Suprapubic skin (tissue), 4 donors: ENCODE measurements around the gene TLNRD1. TPM values are rescaled to one million over a fixed set of nuclear protein-coding genes. Genes with fewer than 3 reads are reported as not detected.

Experiments used
- DNase-seq, 2 donors: peaks; one replicate each; pipeline ENCODE4 v3.0.0-alpha.2; 2019; ENCODE audit warnings: low spot score in 2 of 2
- H3K27ac ChIP-seq: fragments of 200-600 bp; sonication (generic); one replicate; pipeline ENCODE4 v1.5.1; 2019
- H3K27me3 ChIP-seq: fragments of 200-600 bp; sonication (generic); one replicate; pipeline ENCODE4 v1.5.1; 2019
- H3K36me3 ChIP-seq: fragments of 200-600 bp; sonication (generic); one replicate; pipeline ENCODE4 v1.5.1; 2019
- H3K4me1 ChIP-seq: fragments of 200-600 bp; sonication (generic); one replicate; pipeline ENCODE4 v1.5.1; 2019
- H3K4me3 ChIP-seq: fragments of 200-600 bp; sonication (generic); one replicate; pipeline ENCODE4 v1.5.1; 2019; ENCODE audit warnings: mild to moderate bottlenecking
- H3K9me3 ChIP-seq: fragments of 200-600 bp; sonication (generic); one replicate; pipeline ENCODE4 v1.5.1; 2019
- CTCF ChIP-seq, 2 donors: fragments of 200-600 bp in 1 of 2; fragments of 450-650 bp in 1 of 2; sonication (generic) in 1 of 2; IDR thresholded peaks; one replicate each; pipeline ENCODE4 v1.5.1; 2016 to 2019; ENCODE audit warnings: antibody characterized with exemption in 2 of 2, mild to moderate bottlenecking in 1 of 2, moderate library complexity in 1 of 2
- EP300 ChIP-seq: sonication (generic); formaldehyde crosslinking; IDR thresholded peaks from one replicate; pipeline ENCODE4 v1.6.1; 2017; ENCODE audit warnings: antibody characterized with exemption
- POLR2A ChIP-seq, 2 donors: fragments of 450-650 bp; IDR thresholded peaks; one replicate each; pipeline ENCODE4 v1.6.1; 2017; ENCODE audit warnings: antibody characterized with exemption in 2 of 2, mild to moderate bottlenecking in 2 of 2, moderate library complexity in 2 of 2
- POLR2AphosphoS5 ChIP-seq, 3 donors: sonication (generic); formaldehyde crosslinking; IDR thresholded peaks; one replicate each; pipeline ENCODE4 v1.6.1; 2017; ENCODE audit warnings: antibody characterized with exemption in 3 of 3
- WGBS: methylation state at CpG from one replicate; pipeline ENCODE4 v1.1.5; 2018; 5-methylcytosine and 5-hydroxymethylcytosine counted together
- total RNA-seq, 4 donors: library from RNA; depleted of rRNA; stranded (reverse); fragments of >200 nt; gene quantifications; one replicate each; pipeline ENCODE4 v1.1.0, GENCODE V29; 2016

The TLNRD1 gene
- total RNA-seq, 4 donors from 2014 or later, result 9.4 to 16.6 (median 11.5) TPM

GRCh38 chr15:81011593-81011992, 10.9 kb downstream of the TLNRD1 start:
- DNase-seq, result no peak
- H3K27ac ChIP-seq, result no peak overlapping the region
- H3K36me3 ChIP-seq, result no peaks in the 10 kb centered on the region
- H3K4me3 ChIP-seq, result no peak overlapping the region
- no peaks in the 10 kb centered on the region for H3K27me3 ChIP-seq
- TF ChIP-seq POLR2AphosphoS5 (IDR thresholded peaks at IDR 0.05) (no peak), EP300 (no peak), POLR2A (IDR thresholded peaks at IDR 0.05) (no peak), CTCF (IDR thresholded peaks at IDR 0.05) (no peak)
- H3K9me3 ChIP-seq, result no peaks in the 10 kb centered on the region
- H3K4me1 ChIP-seq, result peaks cover 22% of the 10 kb centered on the region

- WGBS, result 100% methylated on average over 2 of the region's 2 CpGs
These were observed 11.9 kb downstream of the TLNRD1 start for GRCh38 chr15:81012588-81012987.

GRCh38 chr15:81013396-81013929, 12.7 kb downstream of the TLNRD1 start:
- Histone ChIP-seq H3K27ac (no peak overlapping the region), H3K9me3 (no peaks in the 10 kb centered on the region), H3K4me1 (peaks cover 24% of the 10 kb centered on the region), H3K36me3 (no peaks in the 10 kb centered on the region), H3K4me3 (no peak overlapping the region), H3K27me3 (no peaks in the 10 kb centered on the region)
- no peak for DNase-seq
- no peak for TF ChIP-seq POLR2A (IDR thresholded peaks at IDR 0.05)
- no peak for TF ChIP-seq CTCF (IDR thresholded peaks at IDR 0.05)
- no peak for TF ChIP-seq POLR2AphosphoS5 (IDR thresholded peaks at IDR 0.05)
- no peak for TF ChIP-seq EP300
- WGBS, result 93% methylated on average over 4 of the region's 4 CpGs

More at GRCh38 chr15:81012588-81012987, 11.9 kb downstream of the TLNRD1 start:
- no peak overlapping the region for H3K27ac ChIP-seq
- no peak for TF ChIP-seq CTCF (IDR thresholded peaks at IDR 0.05)
- H3K4me1 ChIP-seq, result peaks cover 27% of the 10 kb centered on the region
- no peaks in the 10 kb centered on the region for H3K9me3 ChIP-seq
- H3K27me3 ChIP-seq, result no peaks in the 10 kb centered on the region
- no peak overlapping the region for H3K4me3 ChIP-seq
- no peaks in the 10 kb centered on the region for H3K36me3 ChIP-seq
- no peak for DNase-seq

- H3K36me3 ChIP-seq, result no peaks in the 10 kb centered on the region
- H3K27me3 ChIP-seq, result no peaks in the 10 kb centered on the region
- no peaks in the 10 kb centered on the region for H3K9me3 ChIP-seq
- no peak overlapping the region for H3K27ac ChIP-seq
- peaks cover 24% of the 10 kb centered on the region for H3K4me1 ChIP-seq
- no peak overlapping the region for H3K4me3 ChIP-seq
- TF ChIP-seq CTCF (IDR thresholded peaks at IDR 0.05) (no peak), EP300 (no peak), POLR2A (IDR thresholded peaks at IDR 0.05) (no peak), POLR2AphosphoS5 (IDR thresholded peaks at IDR 0.05) (no peak)
- WGBS, result 80% methylated on average over 9 of the region's 9 CpGs
- DNase-seq, result no peak
These were observed 13.8 kb downstream of the TLNRD1 start for GRCh38 chr15:81014446-81015093.

GRCh38 chr15:81015621-81016488, 15.1 kb downstream of the TLNRD1 start:
- Histone ChIP-seq H3K27ac (peak overlapping the region; percentile 65), H3K36me3 (no peaks in the 10 kb centered on the region), H3K4me3 (no peak overlapping the region), H3K4me1 (peaks cover 24% of the 10 kb centered on the region), H3K9me3 (no peaks in the 10 kb centered on the region), H3K27me3 (no peaks in the 10 kb centered on the region)
- TF ChIP-seq POLR2A (IDR thresholded peaks at IDR 0.05) (no peak), EP300 (no peak), POLR2AphosphoS5 (IDR thresholded peaks at IDR 0.05) (no peak), CTCF (IDR thresholded peaks at IDR 0.05) (no peak)
- DNase-seq, result no peak
- WGBS, result 58% methylated on average over 8 of the region's 8 CpGs
